Measurements from ENCODE around the gene EFCAB8.
"Not testable (repeated sequence)": the region's sequence is repeated elsewhere in the genome, so short reads cannot be mapped to it uniquely, and the experiment has no call there.

EFCAB8 gene

DNA sequence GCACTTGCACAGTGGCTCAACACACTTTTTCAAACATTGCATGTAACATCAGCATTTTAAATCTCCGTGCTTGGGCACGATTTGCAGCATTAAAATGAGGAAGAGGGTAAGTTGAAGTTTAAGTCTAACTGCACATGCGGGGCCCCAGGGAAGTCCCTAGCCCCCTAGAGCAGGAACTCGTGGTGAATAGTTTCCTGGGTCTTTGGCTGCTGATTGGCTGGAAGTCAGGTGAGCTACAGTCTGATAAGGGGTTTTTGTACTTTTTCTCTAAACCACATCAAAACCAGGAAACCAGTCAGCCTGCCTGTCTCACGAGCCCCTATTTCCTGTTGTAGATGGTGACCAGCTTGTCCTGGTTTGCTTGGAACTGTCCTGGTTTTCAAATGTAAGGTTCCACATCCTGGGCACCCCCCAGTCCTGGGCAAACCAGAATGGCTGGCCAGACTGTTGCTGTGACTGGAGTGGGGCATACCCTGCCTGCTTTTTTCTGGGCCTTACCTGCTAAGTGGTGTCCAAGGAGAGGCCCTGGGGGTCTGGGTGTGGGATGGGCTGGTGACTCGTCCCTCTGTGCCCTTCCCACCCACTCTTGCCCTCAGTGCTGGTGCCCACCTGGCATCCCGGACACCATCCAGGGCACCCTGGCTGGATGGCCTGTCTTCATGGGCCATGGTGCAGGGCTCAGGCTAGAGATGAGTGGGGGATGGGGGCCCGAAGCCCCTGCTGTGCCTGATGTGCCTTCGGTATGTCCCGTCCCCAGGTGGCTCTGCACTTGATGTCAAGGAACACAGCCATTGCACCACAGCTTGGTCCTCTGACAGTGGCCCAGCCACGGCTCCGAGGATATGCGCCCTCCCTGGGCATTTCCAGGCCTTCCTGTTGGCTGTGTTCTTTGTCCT, 113.7 kb downstream of the EFCAB8 start:
- DNase-seq (ENCODE audit: low spot score) = no peak

DNA sequence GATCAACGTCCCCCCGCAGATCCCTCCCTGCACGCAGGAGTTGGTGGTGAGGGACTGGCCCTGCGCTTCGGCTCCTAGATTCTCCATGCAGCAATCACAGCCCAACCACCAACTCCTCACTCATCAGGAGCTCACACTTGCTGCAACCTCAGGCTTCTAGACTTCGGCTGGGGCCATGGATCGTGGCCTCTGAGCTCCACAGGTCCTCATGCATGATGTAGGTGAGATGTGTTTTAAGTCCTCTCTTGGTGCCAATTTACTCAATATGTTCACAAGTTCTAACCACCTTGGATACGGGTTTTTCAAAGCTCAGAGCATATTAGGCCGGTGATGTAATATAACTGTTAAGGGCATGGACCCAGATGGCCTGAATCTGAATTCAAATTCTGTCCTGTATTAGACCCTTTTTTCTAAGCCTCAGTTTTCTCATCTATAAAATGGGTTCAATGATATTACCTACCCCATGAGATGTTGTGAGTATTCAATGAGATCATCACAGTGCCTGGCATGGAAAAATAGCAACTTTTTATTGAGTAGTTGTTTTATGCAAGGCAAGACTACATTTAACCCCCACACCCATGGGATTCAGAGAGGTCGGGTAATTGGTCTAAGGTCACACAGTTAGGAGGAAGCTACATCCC, 114.5 kb downstream of the EFCAB8 start:
- DNase-seq (ENCODE audit: low spot score) = no peak

DNA sequence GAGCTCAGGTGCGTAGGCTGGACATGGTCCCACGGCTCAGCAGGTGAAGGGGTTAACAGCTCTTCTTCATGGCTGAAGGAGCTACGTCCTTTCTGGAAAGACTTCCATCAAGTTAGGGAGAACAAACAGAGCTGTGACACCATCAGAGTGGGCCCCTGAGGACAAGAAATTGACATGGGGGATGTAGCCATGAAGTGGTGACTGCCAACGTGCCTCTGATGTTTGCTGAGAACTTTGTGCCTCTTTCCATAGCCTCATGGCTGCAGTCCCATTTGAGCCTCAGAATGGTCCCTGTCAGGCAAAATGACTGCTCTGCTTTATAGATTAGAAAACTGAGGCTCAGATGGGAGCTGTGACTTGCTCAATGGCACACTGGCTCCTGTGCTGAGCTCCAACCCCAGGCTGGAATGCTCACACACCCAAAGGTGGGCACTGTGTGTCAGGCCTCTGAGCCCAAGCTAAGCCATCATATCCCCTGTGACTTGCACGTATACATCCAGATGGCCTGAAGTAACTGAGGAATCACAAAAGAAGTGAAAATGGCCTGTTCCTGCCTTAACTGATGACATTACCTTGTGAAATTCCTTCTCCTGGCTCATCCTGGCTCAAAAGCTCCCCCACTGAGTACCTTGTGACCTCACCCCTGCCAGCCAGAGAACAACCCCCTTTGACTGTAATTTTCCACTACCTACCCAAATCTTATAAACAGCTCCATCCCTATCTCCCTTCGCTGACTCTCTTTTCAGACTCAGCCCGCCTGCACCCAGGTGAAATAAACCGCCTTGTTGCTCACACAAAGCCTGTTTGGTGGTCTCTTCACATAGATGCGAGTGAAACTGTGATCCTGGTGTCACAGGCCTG, 115.7 kb downstream of the EFCAB8 start:
- not testable (repeated sequence) for DNase-seq (ENCODE audit: low spot score)

DNA sequence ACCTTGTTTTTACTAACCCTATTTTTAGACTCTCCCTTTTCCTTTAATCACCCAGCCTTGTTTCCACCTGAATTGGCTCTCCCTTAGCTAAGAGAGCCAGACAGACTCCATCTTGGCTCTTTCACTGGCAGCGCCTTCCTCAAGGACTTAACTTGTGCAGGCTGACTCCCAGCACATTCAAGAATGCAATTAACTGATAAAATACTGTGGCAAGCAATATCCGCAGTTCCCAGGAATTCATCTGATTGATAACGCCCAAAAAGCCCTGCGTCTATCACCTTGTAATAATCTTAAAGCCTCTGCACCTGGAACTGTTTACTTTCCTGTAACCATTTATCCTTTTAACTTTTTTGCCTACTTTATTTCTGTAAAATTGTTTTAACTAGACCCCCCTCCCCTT, 116.4 kb downstream of the EFCAB8 start:
- not testable (repeated sequence) for DNase-seq (ENCODE audit: low spot score)

DNA sequence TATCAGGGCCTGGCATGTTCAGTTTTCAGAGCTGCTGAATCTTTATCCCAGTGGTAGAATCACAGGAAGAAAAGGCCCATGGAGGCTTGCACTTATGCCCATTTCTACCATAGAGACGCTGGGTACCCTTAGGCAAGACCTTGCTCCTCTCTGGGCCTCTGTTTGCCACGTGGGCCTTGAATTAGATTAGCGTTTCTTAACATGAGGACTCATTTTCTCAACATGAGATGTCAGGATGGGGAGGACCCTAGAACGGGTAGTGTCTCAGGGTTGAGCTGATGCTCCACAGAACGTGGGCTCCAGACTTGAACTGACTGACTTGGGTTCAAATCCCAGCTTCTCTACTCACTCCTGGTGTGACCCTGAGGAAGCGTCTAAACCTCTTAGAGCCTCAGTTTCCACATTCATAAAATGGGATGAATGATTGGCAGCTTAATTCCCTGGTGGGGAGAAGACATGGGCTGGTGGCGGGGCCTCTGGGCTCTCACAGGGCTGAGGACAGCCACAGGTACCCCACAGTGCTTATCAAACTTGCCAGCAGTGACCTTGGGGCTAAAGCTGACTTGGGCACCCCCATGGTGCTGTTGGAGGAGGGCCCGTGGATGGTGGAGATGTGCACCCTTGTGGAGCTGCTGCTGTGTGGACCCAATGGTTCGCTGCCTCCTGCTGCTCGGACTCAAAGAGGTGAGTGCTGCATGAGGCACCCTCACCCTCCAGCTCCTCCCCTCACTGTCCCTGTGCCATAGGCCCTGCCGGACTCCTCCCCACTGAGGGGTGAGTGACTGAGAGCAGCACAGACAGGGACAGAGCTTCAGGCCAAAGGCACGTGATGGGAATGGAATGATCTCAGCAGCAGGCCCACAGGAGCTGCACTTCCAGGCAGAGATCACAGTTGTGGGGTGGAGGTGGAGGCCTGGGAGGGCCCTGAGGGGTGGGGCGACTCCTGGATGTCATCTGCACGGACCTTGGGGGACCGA, 117.3 kb downstream of the EFCAB8 start:
- peak; percentile 58 for DNase-seq (ENCODE audit: low spot score)

DNA sequence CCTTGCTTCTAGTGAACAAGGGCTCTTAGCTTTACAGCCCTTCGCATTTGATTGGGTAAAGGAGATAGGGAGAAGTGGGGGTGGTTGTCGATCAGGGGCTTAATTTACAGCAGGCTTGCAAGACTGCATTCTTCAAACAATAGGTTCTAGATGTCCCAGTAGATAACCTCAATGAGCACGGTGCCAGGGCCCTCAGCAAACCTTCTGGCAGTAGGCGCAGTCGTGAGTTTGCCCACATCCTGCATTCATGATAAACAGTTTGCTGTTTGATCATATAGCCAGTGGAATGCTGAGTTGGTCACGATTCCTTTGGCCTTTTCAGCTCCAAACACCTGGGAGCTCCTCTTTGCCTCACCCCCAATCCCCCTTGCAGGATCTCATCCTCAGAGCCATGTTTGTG, 118.0 kb downstream of the EFCAB8 start:
- DNase-seq (ENCODE audit: low spot score) = peak; percentile 9

DNA sequence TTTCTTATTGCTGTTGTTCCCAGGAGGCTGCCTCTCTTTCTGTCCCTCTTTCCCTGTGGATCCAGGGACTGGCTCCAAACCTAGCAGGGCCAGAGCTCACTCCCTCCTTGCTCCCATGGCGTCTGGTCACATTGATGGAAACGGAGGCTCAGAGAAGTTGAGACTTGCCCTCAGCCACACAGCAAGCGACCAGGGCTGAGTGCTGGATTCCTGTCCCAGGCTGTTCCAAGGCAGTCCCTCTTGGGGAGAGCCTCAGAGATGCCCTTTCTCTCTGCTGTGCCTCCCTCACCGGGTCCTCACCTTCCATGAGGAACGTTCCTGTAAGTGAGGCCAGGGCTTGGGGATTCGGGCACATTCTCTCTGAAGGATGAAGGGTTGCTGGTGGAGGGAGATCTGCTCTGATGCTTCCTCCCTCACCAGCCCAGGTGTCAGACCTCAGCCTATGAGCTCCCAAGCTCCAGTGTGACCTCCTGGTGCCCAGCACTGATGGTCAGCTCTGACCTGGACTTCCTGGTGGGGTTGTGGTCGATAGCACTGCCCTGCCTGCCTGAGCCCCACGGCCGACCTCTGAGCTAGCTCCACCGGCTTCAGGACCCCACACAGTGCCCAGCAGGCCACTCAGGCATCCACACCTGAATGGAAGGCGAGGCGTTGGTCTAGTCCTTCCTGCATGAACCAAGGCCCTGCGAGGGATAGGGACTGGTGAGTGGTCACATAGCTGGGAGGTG, 118.7 kb downstream of the EFCAB8 start:
- peak; percentile 48 for DNase-seq (ENCODE audit: low spot score)

DNA sequence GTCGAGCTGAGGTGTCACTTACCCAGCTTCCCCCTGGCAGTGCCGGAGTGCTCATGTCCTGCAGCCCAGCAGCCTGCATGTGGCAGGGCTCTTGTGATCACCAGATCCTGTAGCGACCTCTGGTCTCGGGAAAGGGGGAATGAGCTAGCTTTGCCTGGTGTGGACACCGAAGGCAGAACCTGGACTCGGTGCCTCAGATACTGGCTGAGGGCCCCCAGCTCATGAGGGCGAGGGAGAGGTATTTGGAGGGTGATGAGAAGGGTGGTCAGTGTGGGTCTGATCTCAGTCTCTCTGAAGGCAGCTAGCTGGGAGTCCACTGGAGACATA, 119.2 kb downstream of the EFCAB8 start:
- no peak for DNase-seq (ENCODE audit: low spot score)

DNA sequence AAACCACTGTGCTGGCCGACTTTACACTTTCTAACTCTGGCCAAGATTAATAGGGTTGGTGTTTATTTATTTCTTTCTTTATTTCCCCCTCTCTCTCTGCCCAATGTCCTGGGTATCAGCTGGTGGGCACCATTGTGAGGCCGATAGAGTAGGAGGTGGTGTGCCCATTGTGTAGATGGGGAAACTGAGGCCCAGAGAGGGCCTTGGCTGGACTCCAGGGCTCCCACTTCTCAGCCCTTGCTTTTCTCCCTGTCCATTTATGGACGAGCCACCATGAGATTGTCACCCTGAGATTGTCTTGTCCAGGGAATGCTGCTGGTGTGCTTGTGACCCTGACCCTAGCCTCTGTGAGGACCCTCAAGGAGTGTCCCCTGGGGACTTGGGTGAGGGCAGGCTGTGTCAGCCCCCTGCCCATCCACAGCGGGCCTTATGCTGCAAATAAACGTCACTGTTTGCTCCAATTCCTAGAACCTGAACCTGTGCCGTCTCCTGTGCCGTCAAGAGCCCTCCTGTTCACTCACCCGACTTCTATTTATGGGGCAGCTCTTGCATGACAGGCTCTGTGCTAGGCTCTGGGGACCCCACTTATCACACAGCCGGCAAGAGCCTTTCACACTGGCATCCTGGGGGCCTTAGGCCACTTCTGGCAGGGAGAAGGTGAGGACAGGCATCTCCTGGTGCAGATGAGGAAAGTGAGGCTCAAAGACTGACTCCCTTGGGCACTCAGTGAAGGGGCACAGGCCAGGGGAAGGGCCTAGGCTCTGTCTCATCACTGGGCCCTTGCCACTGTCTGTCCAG, 120.7 kb downstream of the EFCAB8 start:
- no peak for DNase-seq (ENCODE audit: low spot score)

DNA sequence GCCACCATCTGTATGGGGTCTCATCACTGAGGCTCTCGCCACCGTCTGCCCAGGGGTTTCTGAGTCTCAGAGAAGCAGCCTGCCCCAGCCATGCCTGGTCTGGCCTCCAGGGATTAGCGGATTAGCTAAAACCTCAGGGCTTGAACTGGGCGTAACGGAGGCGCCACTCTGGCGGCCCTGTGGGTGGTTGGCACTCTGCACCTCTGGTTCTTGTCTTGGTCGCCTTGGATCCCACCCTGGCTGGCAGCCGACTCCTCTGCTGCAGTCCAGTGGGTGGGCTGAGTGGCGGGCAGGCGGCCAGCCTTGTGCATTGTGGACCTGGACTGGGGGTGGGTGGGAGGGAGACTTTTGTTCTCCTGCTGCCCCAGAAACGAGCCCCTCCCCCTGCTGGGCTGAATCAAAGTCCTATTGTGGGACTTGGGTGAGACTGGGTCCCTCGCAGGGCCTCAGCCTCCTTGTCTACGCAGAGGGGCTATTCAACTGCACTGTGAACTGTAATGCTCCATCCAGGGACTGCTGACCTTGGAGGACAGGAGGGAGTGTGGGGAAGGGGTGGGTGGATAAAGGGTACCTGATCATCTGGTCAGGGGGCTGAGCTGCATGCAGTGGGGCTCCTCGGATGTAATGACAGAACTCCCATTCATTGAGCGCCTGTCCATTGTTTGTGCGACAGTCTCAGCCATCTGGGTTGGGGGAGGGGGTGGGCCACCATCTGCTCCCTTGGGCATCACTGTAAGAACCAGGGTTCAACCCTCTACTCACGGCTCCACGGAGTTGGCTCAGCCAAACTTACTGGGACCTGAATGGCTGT, 121.6 kb downstream of the EFCAB8 start:
- no peak for DNase-seq (ENCODE audit: low spot score)

DNA sequence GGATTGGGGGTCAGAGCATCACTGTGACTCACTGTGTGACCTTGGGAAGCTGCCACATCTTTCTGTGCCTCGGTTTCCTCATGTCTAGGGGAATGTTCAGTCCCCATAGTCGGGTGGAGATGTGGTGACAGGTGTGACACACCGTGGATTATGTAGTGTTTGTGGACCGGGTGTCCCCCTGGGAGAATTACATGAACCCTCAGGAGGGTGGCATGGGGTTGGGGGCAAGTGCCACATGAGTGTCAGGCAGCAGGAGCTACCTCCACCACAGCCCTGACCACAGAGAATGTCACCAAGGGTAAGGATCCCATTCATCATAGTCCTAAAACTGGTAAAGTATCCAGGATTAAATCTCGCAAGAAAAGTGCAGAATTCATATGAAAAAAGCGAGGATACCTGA, 122.3 kb downstream of the EFCAB8 start:
- DNase-seq (ENCODE audit: low spot score) = no peak

DNA sequence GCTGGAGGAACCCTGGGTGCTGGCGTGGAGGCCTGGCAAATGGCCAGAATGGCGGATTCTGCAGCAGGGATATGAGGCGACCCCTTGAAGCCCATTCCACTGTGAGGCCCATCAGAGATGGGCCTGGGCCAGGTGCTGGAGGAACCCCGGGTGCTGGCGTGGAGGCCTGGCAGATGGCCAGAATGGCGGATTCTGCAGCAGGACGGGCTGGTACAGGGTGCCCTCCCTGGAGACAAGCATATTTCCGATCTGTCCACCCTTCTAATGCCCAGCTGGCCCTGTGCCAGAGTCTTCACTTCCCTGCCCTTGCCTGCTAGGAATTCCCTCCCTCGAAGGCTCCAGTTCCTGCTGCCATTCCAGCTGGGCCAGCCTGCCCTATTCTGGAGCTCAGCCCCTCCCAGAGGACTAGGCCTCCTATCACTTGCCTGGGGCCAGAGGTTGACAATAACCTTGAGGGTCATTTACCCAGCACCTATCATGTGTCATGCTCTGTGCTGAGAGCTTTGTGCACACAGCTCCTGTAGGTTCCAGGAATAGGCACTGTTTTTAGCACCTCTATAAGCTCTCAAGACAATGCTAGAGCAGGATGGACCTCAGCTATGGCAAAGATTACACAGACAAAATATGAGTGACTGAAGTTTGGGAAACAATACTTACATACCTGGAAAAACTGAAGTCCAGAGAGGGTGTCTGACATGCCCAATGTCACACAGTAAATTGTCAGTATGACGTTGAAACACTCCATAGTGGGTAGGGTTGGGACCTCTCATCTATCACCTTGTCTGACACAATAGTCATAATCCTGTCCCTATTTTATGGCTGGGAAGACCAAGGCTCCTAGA, 124.1 kb downstream of the EFCAB8 start:
- DNase-seq (ENCODE audit: low spot score) = no peak

DNA sequence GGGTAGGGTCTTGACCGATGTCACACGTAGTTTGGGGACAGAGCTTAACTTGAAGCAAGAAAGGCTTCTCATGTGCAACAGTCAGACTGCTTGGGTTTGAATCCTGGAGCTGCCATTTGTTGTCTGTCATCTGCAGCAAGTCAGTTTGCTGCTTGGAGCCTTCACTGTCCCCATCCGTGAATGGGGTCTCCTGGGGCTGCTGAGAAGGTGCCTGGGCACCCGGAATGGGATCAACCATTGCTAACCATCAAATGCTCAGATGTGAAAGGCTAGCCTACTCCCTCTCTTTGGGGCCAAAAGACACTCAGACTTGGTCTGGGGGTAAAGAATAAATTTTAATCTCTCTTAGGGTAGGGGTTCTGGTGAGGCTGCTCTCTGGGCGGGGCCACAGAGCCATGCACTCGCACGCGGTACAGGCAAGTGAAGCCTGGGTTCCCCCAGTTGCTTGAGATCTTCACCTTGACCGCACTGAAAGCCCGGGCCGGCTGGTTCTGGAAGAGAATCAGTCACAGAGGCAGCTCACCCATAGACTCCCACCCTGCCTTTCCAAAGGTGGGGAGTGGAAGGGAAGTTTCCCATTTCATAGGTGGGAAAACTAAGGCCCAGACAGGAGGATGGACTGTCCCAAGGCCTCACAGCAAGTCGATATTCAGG, 124.9 kb downstream of the EFCAB8 start:
- DNase-seq (ENCODE audit: low spot score) = no peak

DNA sequence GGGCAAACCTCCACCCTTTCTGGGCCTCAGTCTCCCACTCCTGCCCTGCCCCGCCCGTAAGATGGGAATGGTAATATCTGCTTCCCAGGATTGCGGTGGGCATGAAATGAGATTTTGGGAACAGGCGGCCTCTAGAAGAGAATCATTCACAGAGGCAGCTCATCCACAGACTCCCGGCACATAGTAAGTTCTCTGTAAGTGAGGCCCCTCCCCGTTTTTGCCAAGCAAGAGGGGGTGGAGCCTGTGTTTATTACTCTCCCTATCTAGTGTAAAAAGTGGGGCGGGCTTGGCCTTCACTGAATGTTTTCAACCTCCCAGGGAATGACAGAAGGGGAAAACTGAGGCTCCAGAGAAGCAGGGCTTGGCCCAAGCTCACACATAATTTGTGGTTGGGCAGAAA, 125.5 kb downstream of the EFCAB8 start:
- no peak for DNase-seq (ENCODE audit: low spot score)

DNA sequence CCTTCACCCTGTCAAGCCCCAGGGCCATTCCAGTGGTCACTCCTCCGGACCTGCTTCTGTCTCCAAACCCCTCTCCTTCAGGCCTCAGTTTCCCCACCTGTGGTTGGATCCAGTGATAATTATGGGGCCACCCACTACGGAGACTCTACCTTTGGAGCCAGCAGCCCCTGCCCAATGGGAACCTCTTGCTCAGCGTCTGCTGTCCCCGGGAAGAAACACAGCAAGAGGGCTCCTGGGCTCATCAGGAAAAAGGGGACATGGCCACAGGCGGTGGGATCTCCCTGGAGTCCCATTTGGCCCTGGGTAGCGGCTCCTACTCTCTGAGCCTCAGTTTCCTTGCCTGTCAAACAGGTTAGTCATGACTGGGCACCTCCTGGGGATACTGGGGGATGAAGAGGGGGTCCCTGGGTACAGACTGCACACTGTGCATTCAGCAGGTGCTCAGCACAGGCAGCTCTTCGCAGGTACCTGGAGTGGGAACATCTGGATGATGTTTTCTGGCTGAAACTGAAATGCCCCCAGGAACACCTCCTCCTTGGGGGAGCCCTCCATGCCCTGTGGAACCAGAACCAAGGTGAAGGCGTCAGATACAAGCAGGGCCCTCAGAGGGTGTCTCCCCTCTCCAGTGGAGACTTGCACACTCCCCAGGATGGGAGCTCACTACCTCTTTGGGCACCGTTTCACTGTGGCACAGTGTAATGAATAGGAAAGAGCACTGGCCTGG, 126.1 kb downstream of the EFCAB8 start:
- DNase-seq (ENCODE audit: low spot score) = no peak

DNA sequence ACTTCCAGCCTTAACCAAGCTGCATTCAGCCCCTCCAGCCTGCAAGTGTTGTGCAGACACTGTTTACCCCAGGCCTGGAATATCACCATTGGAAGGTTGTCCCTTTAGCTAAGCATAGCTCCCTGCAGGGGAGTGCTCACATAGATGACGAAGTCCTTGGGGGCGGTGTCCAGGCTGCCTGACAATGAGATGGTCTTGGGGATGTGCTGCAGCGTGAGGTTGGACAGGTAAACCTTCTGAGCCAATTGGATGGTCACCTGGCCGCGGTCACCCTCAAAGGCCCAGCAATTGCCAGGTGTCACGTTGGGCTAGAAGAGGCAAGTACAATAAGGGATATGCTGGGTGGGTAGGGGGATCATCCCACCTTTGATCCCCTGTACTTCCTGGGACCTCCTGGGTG, 126.9 kb downstream of the EFCAB8 start:
- DNase-seq (ENCODE audit: low spot score) = no peak
